ENCODE results near the gene FCSK. TPM values are rescaled to one million over a fixed set of nuclear protein-coding genes. Genes with fewer than 3 reads are reported as not detected.
"Not testable (repeated sequence)": the region's sequence is repeated elsewhere in the genome, so short reads cannot be mapped to it uniquely, and the experiment has no call there.

The FCSK gene
- total RNA-seq, 4 donors from 2014 or later: 6.9 to 21.8 (median 12.4) TPM

- Histone ChIP-seq H3K27me3 (no peaks in the 10 kb centered on the region), H3K36me3 (peaks cover 0 to 35% of the 10 kb centered on the region in 2 donors), H3K9me3 (no peaks in the 10 kb centered on the region), H3K27ac (peak overlapping the region in 3 of 4 donors; percentile 64 to 91 (median 87)), H3K4me3 (peak overlapping the region; percentile 88 to 96), H3K4me1 (peaks cover 0 to 47% (median 25%) of the 10 kb centered on the region in 3 donors)
- ATAC-seq: no peak
- WGBS, 2 donors (ENCODE audit: low coverage in 1 of 2): 14 to 46% methylated on average over 10 to 12 of the region's 18 CpGs
- TF ChIP-seq CTCF (IDR thresholded peaks at IDR 0.05) (no peak), POLR2AphosphoS5 (IDR thresholded peaks at IDR 0.05) (no peak), EP300 (IDR thresholded peaks at IDR 0.05) (no peak), POLR2A (IDR thresholded peaks at IDR 0.05) (no peak)
Measured at GRCh38 chr16:70522216-70523075, 68.1 kb downstream of the FCSK start.

- Histone ChIP-seq H3K27me3 (no peaks in the 10 kb centered on the region), H3K36me3 (peaks cover 0 to 35% of the 10 kb centered on the region in 2 donors), H3K4me1 (peaks cover 0 to 55% (median 25%) of the 10 kb centered on the region in 3 donors), H3K27ac (peak within 1 kb of the TSS; percentile 64 to 91 (median 86)), H3K9me3 (no peaks in the 10 kb centered on the region), H3K4me3 (peak within 1 kb of the TSS; percentile 88 to 96)
- peak; percentile 89 for ATAC-seq
- no peak for TF ChIP-seq CTCF (IDR thresholded peaks at IDR 0.05)
- 1 to 2% methylated on average over 28 to 34 of the region's 36 CpGs for WGBS, 2 donors (ENCODE audit: low coverage in 1 of 2)
Measured at GRCh38 chr16:70523076-70523742, 68.8 kb downstream of the FCSK start, which contains the start of gene COG4. TSS of gene COG4 (minus strand) at chr16:70523554. CDS start at chr16:70523543, 11 bp downstream.

GRCh38 chr16:70523743-70524398 is 69.5 kb downstream of the FCSK start, which contains the start of gene SF3B3:
TSS of gene SF3B3 (plus strand) at chr16:70523816. CDS start at chr16:70526657, 2,841 bp downstream.
- Histone ChIP-seq H3K4me1 (peaks cover 0 to 61% (median 25%) of the 10 kb centered on the region in 3 donors), H3K4me3 (peak within 1 kb of the TSS; percentile 88 to 96), H3K36me3 (peaks cover 0 to 35% of the 10 kb centered on the region in 2 donors), H3K27ac (peak within 1 kb of the TSS; percentile 64 to 91 (median 86)), H3K27me3 (no peaks in the 10 kb centered on the region), H3K9me3 (no peaks in the 10 kb centered on the region)
- TF ChIP-seq EP300 (IDR thresholded peaks at IDR 0.05): no peak
- TF ChIP-seq POLR2AphosphoS5 (IDR thresholded peaks at IDR 0.05): peak; percentile 66
- peak in 2 of 4 experiments; percentile 5 to 9 for TF ChIP-seq CTCF (IDR thresholded peaks at IDR 0.05)
- peak in 1 of 2 donors; percentile 39 for TF ChIP-seq POLR2A (IDR thresholded peaks at IDR 0.05)
- peak; percentile 77 for ATAC-seq
- WGBS, 2 donors (ENCODE audit: low coverage in 1 of 2): 0 to 1% methylated on average over 14 to 19 of the region's 32 CpGs

GRCh38 chr16:70524399-70524825 is 70.0 kb downstream of the FCSK start:
- not testable (repeated sequence) for H3K27me3 ChIP-seq, H3K9me3 ChIP-seq
- Histone ChIP-seq H3K27ac (peak overlapping the region; percentile 64 to 91 (median 86)), H3K4me3 (peak overlapping the region; percentile 88 to 96), H3K4me1 (peaks cover 0 to 67% (median 25%) of the 10 kb centered on the region in 3 donors), H3K36me3 (peaks cover 0 to 37% of the 10 kb centered on the region in 2 donors)
- WGBS, 2 donors (ENCODE audit: low coverage in 1 of 2): 0 to 1% methylated on average over 9 to 22 of the region's 24 CpGs
- ATAC-seq: peak; percentile 18

GRCh38 chr16:70526403-70526802 is 72.0 kb downstream of the FCSK start:
- no peak overlapping the region for H3K4me3 ChIP-seq
- no peak for TF ChIP-seq EP300 (IDR thresholded peaks at IDR 0.05)
- TF ChIP-seq POLR2A (IDR thresholded peaks at IDR 0.05): no peak
- TF ChIP-seq POLR2AphosphoS5 (IDR thresholded peaks at IDR 0.05): no peak
- H3K36me3 ChIP-seq: peaks cover 0 to 52% of the 10 kb centered on the region in 2 donors
- H3K9me3 ChIP-seq: no peaks in the 10 kb centered on the region
- peaks cover 0 to 78% (median 25%) of the 10 kb centered on the region in 3 donors for H3K4me1 ChIP-seq
- no peak for ATAC-seq
- H3K27ac ChIP-seq: no peak overlapping the region
- no peaks in the 10 kb centered on the region for H3K27me3 ChIP-seq
- 78 to 81% methylated on average over 6 of the region's 6 CpGs for WGBS, 2 donors (ENCODE audit: low coverage in 1 of 2)
